AG04449 (cell line): ENCODE data around the gene NOC3L.

ENCODE experiments used
- CTCF ChIA-PET: fragments of 350-600 bp; formaldehyde crosslinking; extraction: SDS; loops from one replicate; lab custom pipeline; 2021; ENCODE audit warnings: antibody characterized with exemption; lab: Yijun Ruan, JAX
- POLR2A ChIA-PET: fragments of 400-600, 350-600 bp; formaldehyde crosslinking; extraction: SDS; loops from one replicate; lab custom pipeline; 2020; ENCODE audit warnings: antibody characterized with exemption, inconsistent platforms; lab: Yijun Ruan, JAX
- DNase-seq: peaks from one replicate; pipeline ENCODE4 v3.0.0-alpha.2; 2010; ENCODE audit warnings: low read depth, low spot score
- H3K4me3 ChIP-seq: 2 replicates; pipeline ENCODE4 v1.5.1; 2011; ENCODE audit warnings: low read depth, mild to moderate bottlenecking, control low read depth, low read length
- TF ChIP-seq, protein P1 (sequence below): IDR thresholded peaks from one replicate; pipeline ENCODE4 v1.5.1; 2011; ENCODE audit warnings: mild to moderate bottlenecking, moderate library complexity, low read length, control low read depth, inconsistent platforms; ENCODE audit not compliant: insufficient read depth; ENCODE audit errors: missing control alignments

Gene NOC3L

DNA sequence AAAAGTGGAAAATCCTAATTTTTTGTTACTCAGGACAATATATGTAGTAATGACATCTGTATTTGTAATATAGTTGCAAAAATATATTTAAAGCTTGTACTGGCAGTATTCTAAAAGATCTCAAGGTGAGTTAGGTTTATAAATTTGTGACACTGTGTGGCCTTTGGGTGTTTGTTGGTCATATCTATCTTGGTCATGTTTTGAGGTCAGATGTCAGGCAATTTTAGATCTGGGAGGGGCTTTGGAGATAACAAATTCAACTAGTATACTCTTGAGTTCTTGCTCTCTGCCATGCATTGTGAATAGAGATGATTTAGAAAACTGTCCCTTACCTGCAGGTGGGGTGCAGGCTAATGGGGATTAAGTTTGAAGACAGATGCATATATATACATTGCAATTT is 42.7 kb upstream of the NOC3L start:
- ChIA-PET POLR2A (no interaction called here), CTCF (interaction anchor here (0.8 to 3.7 kb wide), 2 partner anchors 11 to 39 kb away, joined by 3 to 15 read pairs; no protein-coding TSS in a partner anchor)
- TF ChIP-seq, protein P1, sequence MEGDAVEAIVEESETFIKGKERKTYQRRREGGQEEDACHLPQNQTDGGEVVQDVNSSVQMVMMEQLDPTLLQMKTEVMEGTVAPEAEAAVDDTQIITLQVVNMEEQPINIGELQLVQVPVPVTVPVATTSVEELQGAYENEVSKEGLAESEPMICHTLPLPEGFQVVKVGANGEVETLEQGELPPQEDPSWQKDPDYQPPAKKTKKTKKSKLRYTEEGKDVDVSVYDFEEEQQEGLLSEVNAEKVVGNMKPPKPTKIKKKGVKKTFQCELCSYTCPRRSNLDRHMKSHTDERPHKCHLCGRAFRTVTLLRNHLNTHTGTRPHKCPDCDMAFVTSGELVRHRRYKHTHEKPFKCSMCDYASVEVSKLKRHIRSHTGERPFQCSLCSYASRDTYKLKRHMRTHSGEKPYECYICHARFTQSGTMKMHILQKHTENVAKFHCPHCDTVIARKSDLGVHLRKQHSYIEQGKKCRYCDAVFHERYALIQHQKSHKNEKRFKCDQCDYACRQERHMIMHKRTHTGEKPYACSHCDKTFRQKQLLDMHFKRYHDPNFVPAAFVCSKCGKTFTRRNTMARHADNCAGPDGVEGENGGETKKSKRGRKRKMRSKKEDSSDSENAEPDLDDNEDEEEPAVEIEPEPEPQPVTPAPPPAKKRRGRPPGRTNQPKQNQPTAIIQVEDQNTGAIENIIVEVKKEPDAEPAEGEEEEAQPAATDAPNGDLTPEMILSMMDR = no peak
- no peak overlapping the region for H3K4me3 ChIP-seq
- DNase-seq = no peak

DNA sequence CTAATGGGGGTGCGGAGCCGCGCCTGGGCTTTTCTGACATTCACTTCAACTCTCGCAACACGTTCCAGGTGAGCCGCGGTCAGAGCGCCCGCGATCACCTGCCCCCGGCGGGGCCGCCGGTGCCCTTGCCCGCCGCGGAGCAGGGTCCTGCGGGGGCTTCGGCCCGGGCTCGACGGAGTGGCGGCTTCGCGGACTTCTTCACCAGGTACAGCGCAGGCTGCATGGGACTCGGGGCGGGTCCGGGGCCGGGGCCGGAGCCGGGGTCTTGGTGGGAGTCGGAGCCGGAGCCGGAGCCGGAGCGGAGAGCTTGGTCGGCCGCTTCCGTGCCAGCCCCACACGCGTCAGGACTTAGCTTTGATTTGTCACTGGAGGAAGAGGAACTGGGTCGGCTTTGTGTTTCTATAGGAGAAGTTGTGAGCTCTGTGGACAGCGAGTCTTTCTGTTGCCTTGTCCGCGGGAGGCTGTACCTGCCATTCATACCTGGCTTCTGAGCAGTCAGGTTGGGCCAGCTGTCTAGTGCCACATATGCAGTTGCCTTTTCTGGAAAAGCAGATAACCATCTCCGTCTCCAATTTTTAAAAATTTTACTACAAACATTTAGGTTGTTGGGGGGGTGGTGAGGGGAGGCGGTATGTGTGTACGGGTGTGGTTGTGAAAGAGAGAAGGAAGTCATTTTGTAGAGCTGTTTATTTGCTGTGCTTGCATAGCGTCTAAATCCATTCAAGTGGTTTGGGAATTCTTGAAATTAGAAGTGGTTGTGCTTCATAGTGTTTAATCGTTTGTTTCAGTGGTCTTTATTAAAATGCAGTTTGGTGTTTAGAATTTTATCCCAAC is 40.9 kb upstream of the NOC3L start:
- TF ChIP-seq, protein P1 = no peak
- ChIA-PET CTCF (interaction anchor here (1.0 to 3.7 kb wide), 4 partner anchors 10 to 84 kb away, joined by 3 to 15 read pairs (median 4); partner anchors contain the start of gene NOC3L), POLR2A (interaction anchor here (1.3 kb wide), 1 partner anchor 45 kb away, joined by 4 read pairs; no protein-coding TSS in a partner anchor)
- H3K4me3 ChIP-seq = peak overlapping the region; percentile 81
- DNase-seq = no peak

DNA sequence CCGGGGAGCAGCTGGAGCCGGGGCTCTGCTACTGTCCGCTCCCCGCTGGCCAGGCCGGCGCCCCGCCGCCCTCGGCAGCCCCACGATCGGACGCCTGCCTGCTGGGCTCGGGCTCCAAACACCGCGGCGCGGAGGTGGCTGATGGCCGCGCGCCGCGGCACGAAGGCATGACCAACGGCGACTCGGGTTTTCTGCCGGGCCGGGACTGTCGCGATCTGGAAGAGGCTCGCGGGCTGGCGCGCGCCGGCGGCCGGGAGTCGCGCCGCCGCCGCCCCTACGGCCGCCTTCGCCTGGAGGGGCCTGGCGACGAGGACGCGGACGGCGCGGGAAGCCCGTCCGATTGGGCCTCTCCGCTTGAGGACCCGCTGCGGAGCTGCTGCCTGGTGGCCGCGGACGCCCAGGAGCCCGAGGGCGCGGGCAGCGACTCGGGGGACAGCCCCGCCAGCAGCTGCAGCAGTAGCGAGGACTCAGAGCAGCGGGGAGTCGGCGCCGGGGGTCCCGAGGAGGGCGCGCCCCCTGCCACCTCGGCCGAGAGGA is 40.2 kb upstream of the NOC3L start:
- TF ChIP-seq, protein P1 = no peak
- H3K4me3 ChIP-seq = peak overlapping the region; percentile 81
- POLR2A ChIA-PET = interaction anchor here (1.3 kb wide), 1 partner anchor 45 kb away, joined by 4 read pairs; no protein-coding TSS in a partner anchor
- DNase-seq = no peak
- CTCF ChIA-PET = interaction anchor here (1.0 to 3.7 kb wide), 4 partner anchors 11 to 83 kb away, joined by 3 to 15 read pairs (median 4); partner anchors contain the start of gene NOC3L

DNA sequence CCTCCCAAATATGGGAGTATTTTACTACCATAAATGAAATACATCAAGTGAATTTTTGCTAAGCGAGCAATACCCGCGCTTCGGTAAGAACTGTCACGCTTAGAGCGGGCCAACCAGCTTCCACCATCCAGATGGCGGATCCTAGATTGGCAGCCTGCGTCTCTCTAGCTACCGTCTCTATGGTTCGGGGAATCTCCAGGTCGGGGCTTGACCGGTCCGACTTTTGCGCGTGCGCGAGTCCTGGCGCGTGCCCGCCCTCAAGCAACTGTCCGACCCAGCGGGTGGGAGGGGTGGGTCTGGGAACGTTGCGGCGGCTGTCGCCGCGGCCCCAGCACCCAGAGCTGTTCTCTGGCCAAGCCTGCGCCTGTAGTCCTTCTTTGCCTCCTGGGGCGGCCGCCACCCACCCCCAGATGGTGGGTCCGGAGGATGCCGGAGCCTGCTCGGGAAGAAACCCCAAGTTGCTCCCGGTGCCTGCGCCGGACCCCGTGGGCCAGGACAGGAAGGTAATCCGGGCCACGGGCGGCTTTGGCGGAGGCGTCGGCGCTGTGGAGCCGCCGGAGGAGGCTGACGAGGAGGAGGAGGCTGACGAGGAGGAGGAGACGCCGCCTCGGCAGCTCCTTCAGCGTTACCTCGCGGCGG is 39.6 kb upstream of the NOC3L start, which contains the start of gene TBC1D12:
Gene TBC1D12 (plus strand): TSS at position 338 of the 639 bp plus-strand sequence. CDS start 73 bp downstream, at position 411.
- peak; percentile 75 for DNase-seq
- CTCF ChIA-PET = interaction anchor here (0.7 to 3.7 kb wide), 5 partner anchors 8 to 42 kb away, joined by 3 to 15 read pairs (median 3); partner anchors contain the start of gene NOC3L
- TF ChIP-seq, protein P1 = no peak
- peak within 1 kb of the TSS; percentile 81 for H3K4me3 ChIP-seq
- POLR2A ChIA-PET = interaction anchor here (0.7 to 0.8 kb wide), 3 partner anchors 21 to 44 kb away, joined by 3 to 5 read pairs (median 4); partner anchors contain the start of gene NOC3L

DNA sequence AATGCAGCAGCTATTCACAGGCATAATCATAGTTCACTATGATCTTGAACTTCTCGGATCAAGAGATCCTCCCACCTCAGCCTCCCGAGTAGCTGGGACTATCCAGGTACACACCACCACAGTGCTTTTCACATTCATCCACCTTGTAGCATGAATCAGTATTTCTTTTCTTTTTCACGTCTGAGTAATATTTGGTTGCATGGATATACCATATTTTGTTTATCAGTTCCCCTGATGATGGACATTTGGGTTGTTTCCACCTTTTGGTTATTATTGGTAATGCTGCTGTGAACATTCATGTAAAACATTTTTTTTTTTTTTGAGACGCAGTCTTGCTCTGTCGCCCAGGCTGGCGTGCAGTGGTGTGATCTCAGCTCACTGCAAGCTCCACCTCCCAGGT is 36.0 kb upstream of the NOC3L start:
- DNase-seq = no peak
- ChIA-PET CTCF (no interaction called here), POLR2A (interaction anchor here (0.7 kb wide), 1 partner anchor 329 kb away, joined by 5 read pairs; no protein-coding TSS in a partner anchor)
- no peak overlapping the region for H3K4me3 ChIP-seq
- TF ChIP-seq, protein P1 = no peak
